Neuron (in vitro differentiated cells): Measurements from ENCODE around the gene PTPRG.

Source experiments
- H2AFZ ChIP-seq: one replicate; pipeline ENCODE4 v1.6.1; 2013; ENCODE audit warnings: low read depth, mild to moderate bottlenecking, inconsistent platforms, low read length, moderate library complexity
- H3K27me3 ChIP-seq: one replicate; pipeline ENCODE4 v1.6.1; 2013; ENCODE audit warnings: low read length; ENCODE audit not compliant: insufficient read depth
- H3K36me3 ChIP-seq: one replicate; pipeline ENCODE4 v1.6.1; 2013; ENCODE audit warnings: low read length; ENCODE audit not compliant: insufficient read depth
- H3K4me1 ChIP-seq: one replicate; pipeline ENCODE4 v1.6.1; 2013; ENCODE audit warnings: low read length; ENCODE audit not compliant: insufficient read depth
- H3K4me3 ChIP-seq: 2 replicates; pipeline ENCODE4 v1.5.1; 2013; ENCODE audit warnings: mild to moderate bottlenecking, low read length, moderate library complexity
- H3K9me3 ChIP-seq: one replicate; pipeline ENCODE4 v1.6.1; 2013; ENCODE audit warnings: low read length

The PTPRG gene

DNA sequence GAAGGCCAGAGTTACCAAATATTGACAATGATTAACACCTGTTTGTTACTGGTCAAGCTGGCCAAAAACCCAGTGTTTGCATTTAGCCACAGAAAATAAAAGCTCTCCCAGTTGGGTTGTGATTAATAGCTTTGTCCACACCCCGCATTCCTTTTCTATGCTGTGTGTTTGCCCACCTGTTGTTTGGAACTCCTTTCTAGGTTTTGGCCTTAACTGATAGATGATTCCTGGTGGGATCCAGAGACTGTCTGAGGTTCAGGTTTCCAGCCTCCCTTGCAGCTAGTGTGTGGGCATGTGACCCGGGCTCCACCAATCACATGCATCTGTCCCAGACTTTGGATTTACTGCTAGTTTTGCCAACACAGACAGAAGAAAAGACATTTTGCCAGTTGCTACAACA is 83.8 kb downstream of the PTPRG start:
- H3K9me3 ChIP-seq, result no peaks in the 10 kb centered on the region
- H3K4me1 ChIP-seq, result no peaks in the 10 kb centered on the region
- H2AFZ ChIP-seq, result no peak overlapping the region
- no peak overlapping the region for H3K4me3 ChIP-seq
- H3K27me3 ChIP-seq, result no peaks in the 10 kb centered on the region
- no peaks in the 10 kb centered on the region for H3K36me3 ChIP-seq

DNA sequence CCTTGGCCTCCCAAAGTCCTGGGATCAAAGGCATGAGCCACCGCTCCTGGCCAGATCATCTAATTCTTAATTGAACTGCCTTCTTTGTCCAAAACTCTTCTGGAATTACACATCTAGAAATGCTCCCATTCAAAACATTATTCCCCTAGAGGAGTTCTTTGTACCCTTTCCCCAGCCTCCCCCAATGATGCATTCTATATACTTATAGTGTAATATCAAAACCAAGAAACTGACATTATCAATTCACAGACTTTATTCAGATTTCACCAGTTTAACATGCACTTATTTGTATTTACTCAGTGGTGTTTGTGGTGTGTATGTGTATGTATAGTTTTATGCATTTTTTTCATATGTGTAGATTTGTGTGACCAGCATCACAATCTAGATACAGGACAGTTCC is 85.0 kb downstream of the PTPRG start:
- H3K36me3 ChIP-seq, result no peaks in the 10 kb centered on the region
- no peaks in the 10 kb centered on the region for H3K27me3 ChIP-seq
- H3K9me3 ChIP-seq, result no peaks in the 10 kb centered on the region
- no peak overlapping the region for H3K4me3 ChIP-seq
- no peaks in the 10 kb centered on the region for H3K4me1 ChIP-seq
- H2AFZ ChIP-seq, result no peak overlapping the region

DNA sequence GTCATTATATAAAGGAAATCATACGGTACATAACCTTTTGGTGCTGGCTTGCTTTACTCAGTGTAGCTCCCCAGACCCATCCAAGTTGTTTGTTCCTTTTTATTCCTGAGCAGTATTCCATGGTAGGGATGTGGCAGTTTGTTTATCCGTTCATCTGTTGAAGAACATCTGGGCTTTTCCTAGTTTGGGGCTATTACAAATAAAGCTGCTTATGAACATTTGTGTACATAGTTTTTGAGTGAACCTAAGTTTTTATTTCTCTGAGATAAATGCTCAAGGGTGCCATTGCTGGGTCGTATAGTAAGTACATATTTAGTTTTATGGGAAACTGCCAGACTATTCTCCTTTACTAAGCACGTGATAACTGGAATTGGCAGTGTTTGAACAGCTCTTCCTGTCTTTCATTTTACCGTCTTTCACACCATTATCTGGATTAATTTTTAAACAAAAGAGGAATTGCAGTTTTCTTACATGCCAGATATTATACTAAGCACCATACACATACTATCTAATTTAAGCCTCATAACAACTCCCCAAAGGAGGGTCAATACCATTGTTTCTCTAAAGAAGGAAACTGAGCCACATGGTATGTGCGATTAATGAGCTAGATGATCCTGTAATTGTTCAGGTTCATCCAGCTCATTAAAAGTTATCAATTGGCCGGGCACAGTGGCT is 85.6 kb downstream of the PTPRG start:
- H3K36me3 ChIP-seq, result no peaks in the 10 kb centered on the region
- no peak overlapping the region for H3K4me3 ChIP-seq
- H3K4me1 ChIP-seq, result no peaks in the 10 kb centered on the region
- no peaks in the 10 kb centered on the region for H3K27me3 ChIP-seq
- H2AFZ ChIP-seq, result no peak overlapping the region
- no peaks in the 10 kb centered on the region for H3K9me3 ChIP-seq

DNA sequence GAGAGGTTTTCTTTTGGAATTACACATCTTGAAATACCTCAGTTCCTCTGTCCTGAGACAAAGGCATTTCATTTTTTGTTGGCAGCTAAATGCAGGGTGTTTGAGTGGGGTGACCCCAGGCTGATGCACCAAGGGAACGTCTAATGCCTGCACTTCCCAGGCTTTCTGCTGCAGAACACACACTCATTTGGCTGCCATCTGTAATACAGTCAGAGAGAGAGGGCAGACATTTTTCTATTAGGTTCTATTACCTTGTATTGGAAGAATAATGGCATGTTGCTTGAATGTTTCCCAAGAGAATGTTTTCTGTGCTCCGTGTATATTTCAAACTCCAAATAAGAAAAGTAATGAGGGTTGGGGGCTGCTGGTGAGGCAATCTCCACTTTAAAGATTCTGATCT is 87.1 kb downstream of the PTPRG start:
- no peaks in the 10 kb centered on the region for H3K27me3 ChIP-seq
- H2AFZ ChIP-seq, result no peak overlapping the region
- no peak overlapping the region for H3K4me3 ChIP-seq
- no peaks in the 10 kb centered on the region for H3K9me3 ChIP-seq
- H3K4me1 ChIP-seq, result no peaks in the 10 kb centered on the region
- H3K36me3 ChIP-seq, result no peaks in the 10 kb centered on the region

DNA sequence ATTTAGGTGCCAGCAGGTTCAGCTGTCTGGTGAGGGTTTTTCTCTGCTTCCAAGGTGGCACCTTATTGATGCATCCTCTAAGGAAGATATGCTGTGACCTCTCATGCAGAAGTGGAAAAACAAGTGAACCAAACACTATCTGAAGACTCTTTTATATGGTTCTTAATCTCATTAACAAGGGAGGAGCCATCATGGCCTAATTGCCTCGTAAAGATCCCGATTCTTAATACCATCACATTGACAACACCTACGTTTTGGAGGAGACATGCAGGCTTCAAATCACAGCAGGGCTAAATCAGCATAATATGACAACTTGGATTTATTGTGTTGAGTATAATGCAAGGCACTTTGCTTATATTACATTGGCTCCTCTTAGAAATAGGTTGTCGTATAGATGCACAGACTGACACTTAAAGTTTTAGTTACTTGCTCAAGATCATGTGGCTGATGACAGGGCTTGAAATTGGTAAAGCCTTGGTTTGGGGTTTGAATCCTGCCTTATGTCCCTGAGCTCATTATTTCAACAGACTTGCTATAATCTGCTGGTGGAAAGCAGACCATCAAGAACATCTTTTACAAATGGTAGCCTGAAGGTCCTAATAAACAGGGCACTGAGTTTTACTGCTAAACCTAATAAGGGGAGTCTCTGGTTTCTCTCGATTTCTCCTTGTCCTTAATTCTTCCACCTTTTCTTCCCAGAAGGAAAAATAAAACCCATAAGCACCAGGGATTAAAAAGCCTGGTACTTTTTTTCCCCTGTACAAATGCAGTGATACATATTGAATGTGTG is 88.2 kb downstream of the PTPRG start:
- Histone ChIP-seq H2AFZ (no peak overlapping the region), H3K36me3 (no peaks in the 10 kb centered on the region), H3K4me3 (no peak overlapping the region), H3K9me3 (no peaks in the 10 kb centered on the region), H3K27me3 (no peaks in the 10 kb centered on the region), H3K4me1 (no peaks in the 10 kb centered on the region)

DNA sequence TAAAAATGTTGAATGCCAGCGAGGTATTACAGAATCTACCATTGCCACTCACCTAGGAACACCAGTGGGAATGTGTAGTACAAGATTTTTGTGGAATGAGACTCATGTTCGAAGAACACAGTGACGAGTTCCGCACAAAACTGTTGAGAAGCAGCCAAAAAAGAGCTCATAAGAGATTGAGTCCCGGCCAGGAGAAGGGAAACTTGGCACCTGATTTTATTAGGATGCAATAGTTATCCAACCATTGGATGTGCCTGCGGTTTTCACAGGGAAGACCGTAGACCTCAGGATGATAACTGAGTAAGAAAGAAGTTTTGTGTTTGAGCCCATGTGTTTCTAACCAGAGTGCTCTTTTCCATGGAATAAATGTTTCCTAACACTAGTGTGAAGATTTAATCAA is 88.9 kb downstream of the PTPRG start:
- Histone ChIP-seq H3K36me3 (no peaks in the 10 kb centered on the region), H3K9me3 (no peaks in the 10 kb centered on the region), H3K4me1 (no peaks in the 10 kb centered on the region), H3K27me3 (no peaks in the 10 kb centered on the region), H2AFZ (no peak overlapping the region), H3K4me3 (no peak overlapping the region)

DNA sequence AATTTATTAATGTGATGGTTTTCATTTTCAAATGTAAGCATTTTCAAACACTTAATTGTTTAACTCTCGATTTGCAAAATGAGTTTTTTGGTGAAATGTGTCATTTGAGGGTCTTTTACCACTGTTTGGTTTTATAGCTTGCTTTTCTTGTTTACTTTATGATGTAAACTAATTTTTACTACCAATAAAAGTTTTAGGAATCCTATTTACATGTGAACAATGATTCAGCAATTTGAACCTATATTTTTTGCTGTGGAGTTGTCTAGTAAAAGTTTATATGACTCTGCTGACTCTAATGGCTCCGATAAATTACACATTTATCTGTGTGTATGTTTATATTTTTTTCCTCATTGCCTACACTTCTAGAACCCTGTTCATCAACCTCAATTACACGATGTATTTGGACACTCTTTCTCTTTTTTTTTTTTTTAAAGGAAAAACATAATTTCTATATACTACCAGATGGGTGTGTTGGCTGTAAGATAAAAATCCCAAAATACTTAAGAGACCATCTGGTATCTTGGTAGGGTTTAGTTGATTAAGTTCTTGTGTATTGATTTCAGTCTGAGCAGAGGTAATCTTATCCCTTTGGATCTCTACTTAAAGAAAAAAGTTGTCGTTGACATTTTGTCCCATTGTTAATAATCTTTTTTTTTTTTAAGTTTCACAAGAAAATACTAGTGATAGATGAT is 89.5 kb downstream of the PTPRG start:
- H3K9me3 ChIP-seq, result no peaks in the 10 kb centered on the region

DNA sequence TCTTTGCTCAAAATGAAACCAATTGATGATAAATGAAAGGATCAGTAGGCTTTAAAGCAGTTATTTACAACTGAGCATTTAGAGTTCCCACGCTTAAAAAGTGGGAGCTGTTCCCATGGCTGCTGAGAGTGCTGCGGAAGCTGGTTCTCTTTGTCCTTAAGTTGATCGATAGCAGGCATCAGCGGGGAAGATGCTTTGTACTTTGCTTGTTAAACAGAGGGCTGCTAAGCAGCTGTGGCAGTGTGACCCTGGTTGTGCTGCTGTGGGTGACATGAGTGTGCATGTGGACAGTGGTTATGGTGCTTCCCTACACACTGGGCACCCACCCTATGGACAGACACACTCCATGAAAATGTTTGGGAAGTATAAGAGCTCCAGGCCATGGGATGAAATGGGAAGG is 96.3 kb downstream of the PTPRG start:
- Histone ChIP-seq H3K4me1 (no peaks in the 10 kb centered on the region), H3K36me3 (no peaks in the 10 kb centered on the region), H3K27me3 (no peaks in the 10 kb centered on the region), H2AFZ (no peak overlapping the region), H3K9me3 (no peaks in the 10 kb centered on the region), H3K4me3 (no peak overlapping the region)

More for the DNA sequence above, 89.5 kb downstream of the PTPRG start:
- Histone ChIP-seq H3K36me3 (no peaks in the 10 kb centered on the region), H3K4me3 (no peak overlapping the region), H3K27me3 (no peaks in the 10 kb centered on the region), H3K4me1 (no peaks in the 10 kb centered on the region), H2AFZ (no peak overlapping the region)

DNA sequence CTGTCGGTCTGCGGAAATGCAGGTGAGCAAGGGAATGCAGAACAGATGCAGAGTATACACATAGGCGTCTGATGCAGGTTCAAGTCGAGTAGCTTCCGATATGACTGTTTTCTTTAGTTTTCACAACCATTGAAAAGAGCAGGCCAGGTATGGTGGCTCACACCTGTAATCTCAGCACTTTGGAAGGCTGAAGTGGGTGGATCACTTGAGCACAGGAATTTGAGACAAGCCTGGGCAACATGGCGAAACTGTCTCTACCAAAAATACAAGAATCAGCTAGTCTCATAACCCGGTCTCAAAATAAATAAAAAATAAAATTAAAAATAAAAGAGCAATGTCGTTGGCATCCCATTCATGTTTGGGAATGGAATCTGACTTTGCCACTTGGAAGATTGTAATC is 101.5 kb downstream of the PTPRG start:
- no peaks in the 10 kb centered on the region for H3K4me1 ChIP-seq
- H3K9me3 ChIP-seq, result no peaks in the 10 kb centered on the region
- H3K27me3 ChIP-seq, result no peaks in the 10 kb centered on the region
- no peaks in the 10 kb centered on the region for H3K36me3 ChIP-seq
- no peak overlapping the region for H2AFZ ChIP-seq
- H3K4me3 ChIP-seq, result no peak overlapping the region

DNA sequence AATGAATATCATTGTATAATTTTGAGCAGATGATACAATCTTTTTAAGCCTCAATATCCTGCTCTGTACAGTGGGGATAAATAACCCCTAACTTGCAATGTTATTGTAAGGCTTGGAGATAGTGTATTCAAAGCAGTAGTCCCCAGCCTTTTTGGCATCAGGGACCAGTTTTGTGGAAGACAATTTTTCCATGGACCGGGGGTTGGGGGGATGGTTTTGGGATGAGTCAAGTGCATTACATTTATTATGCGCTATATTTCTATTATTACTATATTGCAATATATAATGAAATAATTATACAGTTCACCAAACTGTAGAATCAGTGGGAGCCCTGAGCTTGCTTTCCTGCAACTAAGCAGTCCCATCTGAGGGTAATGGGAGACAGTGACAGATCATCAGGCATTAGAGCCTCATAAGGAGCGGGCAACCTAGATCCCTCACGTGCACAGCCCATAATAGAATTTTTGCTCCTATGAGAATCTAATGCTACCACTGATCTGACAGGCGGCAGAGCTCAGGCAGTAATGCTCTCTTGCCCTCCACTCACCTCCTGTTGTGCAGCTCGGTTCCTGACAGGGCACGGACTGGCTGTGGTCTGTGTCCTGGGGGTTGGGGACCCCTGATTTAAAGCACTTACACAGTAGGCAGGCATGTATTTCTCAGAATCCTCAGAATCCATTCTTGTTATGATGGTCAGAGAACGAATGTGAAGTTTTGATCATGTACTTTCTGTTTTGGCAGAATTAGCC is 102.2 kb downstream of the PTPRG start:
- Histone ChIP-seq H3K36me3 (no peaks in the 10 kb centered on the region), H3K4me1 (no peaks in the 10 kb centered on the region), H2AFZ (no peak overlapping the region), H3K9me3 (no peaks in the 10 kb centered on the region), H3K4me3 (no peak overlapping the region), H3K27me3 (no peaks in the 10 kb centered on the region)

DNA sequence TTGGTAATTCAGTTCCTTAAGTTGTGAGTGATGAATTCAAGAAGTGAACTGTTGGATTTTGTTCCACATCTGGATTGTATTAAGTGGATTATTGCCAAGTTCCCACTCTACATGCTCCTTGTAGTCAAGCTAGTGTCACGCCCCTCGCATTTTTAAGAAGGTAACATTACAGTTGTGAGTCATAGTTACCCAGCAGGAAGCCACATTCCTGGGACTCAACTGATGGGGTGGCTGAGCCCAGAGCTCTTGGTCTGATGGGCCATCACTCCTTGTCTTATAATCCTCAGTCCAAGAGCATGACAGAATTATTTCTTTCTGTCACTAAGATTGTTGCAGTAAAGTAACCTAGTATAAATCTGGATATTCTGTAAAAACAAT is 102.7 kb downstream of the PTPRG start:
- Histone ChIP-seq H3K36me3 (no peaks in the 10 kb centered on the region), H3K27me3 (no peaks in the 10 kb centered on the region), H3K9me3 (no peaks in the 10 kb centered on the region), H2AFZ (no peak overlapping the region), H3K4me1 (no peaks in the 10 kb centered on the region), H3K4me3 (no peak overlapping the region)

DNA sequence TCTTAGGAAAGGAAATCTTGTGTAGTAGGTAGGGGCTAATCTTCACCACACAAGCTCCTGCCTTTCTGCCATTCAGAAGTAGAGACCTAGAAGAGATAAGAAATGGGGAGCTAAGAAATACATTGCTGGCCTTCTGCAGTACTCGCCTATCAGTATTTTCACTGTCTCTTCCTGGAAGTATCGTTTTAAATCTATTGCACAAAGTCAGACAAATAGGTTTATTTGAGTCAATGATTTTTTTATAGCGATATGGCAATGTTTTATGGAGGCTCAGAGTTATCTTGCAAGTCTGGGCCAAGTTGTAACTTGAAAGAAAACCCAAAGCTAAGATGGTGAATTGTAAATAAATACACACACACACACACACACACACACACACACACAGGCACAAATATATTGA is 103.8 kb downstream of the PTPRG start:
- H3K4me1 ChIP-seq, result no peaks in the 10 kb centered on the region
- no peaks in the 10 kb centered on the region for H3K36me3 ChIP-seq
- H3K4me3 ChIP-seq, result no peak overlapping the region
- H3K27me3 ChIP-seq, result no peaks in the 10 kb centered on the region
- H2AFZ ChIP-seq, result no peak overlapping the region
- no peaks in the 10 kb centered on the region for H3K9me3 ChIP-seq

DNA sequence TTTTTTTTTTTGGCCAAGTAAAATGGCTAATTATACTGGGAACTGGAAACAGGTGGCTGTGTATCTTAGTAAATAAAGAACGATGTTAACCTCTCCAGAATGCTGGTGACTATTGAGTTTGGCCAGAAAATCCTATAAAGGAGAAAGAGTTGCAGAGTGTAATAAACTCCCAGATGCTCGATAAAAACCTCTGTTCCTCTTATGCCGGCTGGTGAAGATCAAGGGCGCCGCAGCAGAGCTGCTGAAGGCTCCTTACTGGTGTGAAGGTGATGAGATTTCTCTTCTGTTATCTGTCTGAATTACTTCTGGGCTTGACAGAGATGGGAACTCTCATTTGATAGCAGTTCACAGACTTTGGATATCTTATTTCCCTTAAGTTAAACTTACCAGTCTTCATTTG is 104.6 kb downstream of the PTPRG start:
- Histone ChIP-seq H3K27me3 (no peaks in the 10 kb centered on the region), H3K4me3 (no peak overlapping the region), H3K4me1 (no peaks in the 10 kb centered on the region)

More for the DNA sequence above, 104.6 kb downstream of the PTPRG start:
- H2AFZ ChIP-seq, result no peak overlapping the region
- no peaks in the 10 kb centered on the region for H3K9me3 ChIP-seq
- H3K36me3 ChIP-seq, result no peaks in the 10 kb centered on the region
